Hematopoietic multipotent progenitor cell treated with erythropoietin and hydrocortisone succinate and interleukin-3 and kit ligand, for 15 days (in vitro differentiated cells): ENCODE results near the gene PRR12.

ENCODE experiments used
- DNase-seq: peaks from one replicate; pipeline ENCODE4 v3.0.0-alpha.2; 2015; ENCODE audit warnings: low spot score

The PRR12 gene

GRCh38 chr19:49665351-49666119 lies 74.6 kb downstream of the PRR12 start, which contains the start of the genes BCL2L12 and IRF3:
Gene BCL2L12 (plus strand): TSS chr19:49665933. CDS start chr19:49666693, 760 bp downstream.
Gene IRF3 (minus strand): TSS chr19:49665857. CDS start chr19:49664838, 1,019 bp downstream.
- DNase-seq, result peak; percentile 99

- no peak for DNase-seq
These were observed 75.1 kb downstream of the PRR12 start for GRCh38 chr19:49666120-49666444.

GRCh38 chr19:49667473-49667872 lies 76.5 kb downstream of the PRR12 start:
- no peak for DNase-seq

GRCh38 chr19:49669516-49669915 lies 78.5 kb downstream of the PRR12 start:
- no peak for DNase-seq

- peak; percentile 72 for DNase-seq
These were observed 81.3 kb downstream of the PRR12 start for GRCh38 chr19:49672131-49672919.
